Peyer's patch (tissue), 4 donors: ENCODE measurements around the gene AQP3.

Experiments used
- CTCF ChIP-seq, 6 experiments: fragments of 450-650 bp in 4 of 6; fragments of 200-600 bp in 2 of 6; sonication (generic) in 1 of 6; IDR thresholded peaks; one replicate each; pipeline ENCODE4 v1.5.1; 2017 to 2019; ENCODE audit warnings: antibody characterized with exemption in 6 of 6, mild to moderate bottlenecking in 3 of 6, moderate library complexity in 1 of 6
- POLR2A ChIP-seq, 2 donors: fragments of 450-650 bp; IDR thresholded peaks; one replicate each; pipeline ENCODE4 v1.5.1; 2017; ENCODE audit warnings: antibody characterized with exemption in 2 of 2, mild to moderate bottlenecking in 2 of 2, moderate library complexity in 2 of 2

DNA sequence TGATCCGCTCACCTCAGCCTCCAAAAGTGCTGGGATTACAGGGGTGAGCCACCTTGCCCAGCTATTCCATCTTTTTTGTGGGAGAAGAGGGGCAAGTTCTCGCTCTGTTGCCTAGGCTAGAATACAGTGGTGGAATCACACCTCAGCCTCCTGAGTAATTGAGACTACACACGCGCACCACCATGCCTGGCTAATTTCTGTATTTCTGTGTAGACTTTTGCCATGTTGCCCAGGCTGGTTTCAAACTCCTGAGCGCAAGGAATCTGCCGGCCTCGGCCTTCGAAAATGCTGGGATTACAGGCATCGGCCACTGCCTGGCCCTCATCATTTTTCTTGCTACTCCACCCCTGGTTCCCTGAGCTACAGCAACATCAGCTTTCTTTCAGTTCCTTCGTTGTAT is 29.1 kb upstream of the AQP3 start:
- no peak for TF ChIP-seq POLR2A (IDR thresholded peaks at IDR 0.05)
- TF ChIP-seq CTCF (IDR thresholded peaks at IDR 0.05) = no peak
